ENCODE results near the gene ATP5PO.

DNA sequence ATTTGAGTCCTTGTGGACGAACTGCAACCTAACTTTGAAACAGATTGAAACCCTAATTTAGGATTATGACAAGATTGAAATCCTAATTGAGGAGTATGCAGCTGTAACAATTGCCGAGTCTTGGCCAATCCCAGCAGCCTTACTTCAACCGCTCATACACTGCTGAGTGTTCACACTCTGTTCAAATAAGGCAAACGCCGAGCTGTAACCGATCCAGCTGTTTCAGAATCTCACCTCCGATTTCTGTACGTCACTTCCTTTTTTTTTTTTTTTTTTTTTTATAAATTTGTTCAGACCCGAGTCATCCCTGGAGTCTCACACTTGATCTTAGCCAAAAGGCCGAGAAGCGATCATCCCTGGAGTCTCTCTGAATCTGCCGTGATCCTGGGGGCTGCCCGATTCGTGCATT lies 22.3 kb upstream of the ATP5PO start:
- TF ChIP-seq, protein P1, sequence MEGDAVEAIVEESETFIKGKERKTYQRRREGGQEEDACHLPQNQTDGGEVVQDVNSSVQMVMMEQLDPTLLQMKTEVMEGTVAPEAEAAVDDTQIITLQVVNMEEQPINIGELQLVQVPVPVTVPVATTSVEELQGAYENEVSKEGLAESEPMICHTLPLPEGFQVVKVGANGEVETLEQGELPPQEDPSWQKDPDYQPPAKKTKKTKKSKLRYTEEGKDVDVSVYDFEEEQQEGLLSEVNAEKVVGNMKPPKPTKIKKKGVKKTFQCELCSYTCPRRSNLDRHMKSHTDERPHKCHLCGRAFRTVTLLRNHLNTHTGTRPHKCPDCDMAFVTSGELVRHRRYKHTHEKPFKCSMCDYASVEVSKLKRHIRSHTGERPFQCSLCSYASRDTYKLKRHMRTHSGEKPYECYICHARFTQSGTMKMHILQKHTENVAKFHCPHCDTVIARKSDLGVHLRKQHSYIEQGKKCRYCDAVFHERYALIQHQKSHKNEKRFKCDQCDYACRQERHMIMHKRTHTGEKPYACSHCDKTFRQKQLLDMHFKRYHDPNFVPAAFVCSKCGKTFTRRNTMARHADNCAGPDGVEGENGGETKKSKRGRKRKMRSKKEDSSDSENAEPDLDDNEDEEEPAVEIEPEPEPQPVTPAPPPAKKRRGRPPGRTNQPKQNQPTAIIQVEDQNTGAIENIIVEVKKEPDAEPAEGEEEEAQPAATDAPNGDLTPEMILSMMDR (IDR thresholded peaks at IDR 0.05), result no peak
- TF ChIP-seq POLR2A (IDR thresholded peaks at IDR 0.05), result no peak
